ENCODE data around the gene NFIL3.
"Not testable (repeated sequence)": the region's sequence is repeated elsewhere in the genome, so short reads cannot be mapped to it uniquely, and the experiment has no call there.

Gene NFIL3

DNA sequence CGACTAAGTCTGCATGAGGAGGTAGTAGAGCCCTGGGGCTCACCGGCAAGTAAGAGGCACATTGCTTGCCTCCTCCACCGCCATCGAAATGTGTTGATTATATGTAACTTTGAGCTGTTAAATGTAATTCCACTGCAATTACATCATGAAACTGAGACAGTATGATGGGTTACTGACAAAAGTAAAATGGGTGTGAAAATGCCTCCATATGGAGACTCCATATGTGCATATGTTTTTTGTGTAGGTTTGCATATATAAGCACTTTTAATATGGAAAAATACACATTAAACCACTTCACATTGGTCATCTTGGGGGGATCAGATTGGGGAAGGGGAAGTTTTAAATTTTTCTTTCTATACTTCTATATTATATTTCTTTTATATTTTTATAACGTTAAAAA, 29.8 kb downstream of the NFIL3 start:
- DNase-seq = no peak

- no peak for DNase-seq
Measured at GRCh38 chr9:91392435-91392834, 31.2 kb downstream of the NFIL3 start.

DNA sequence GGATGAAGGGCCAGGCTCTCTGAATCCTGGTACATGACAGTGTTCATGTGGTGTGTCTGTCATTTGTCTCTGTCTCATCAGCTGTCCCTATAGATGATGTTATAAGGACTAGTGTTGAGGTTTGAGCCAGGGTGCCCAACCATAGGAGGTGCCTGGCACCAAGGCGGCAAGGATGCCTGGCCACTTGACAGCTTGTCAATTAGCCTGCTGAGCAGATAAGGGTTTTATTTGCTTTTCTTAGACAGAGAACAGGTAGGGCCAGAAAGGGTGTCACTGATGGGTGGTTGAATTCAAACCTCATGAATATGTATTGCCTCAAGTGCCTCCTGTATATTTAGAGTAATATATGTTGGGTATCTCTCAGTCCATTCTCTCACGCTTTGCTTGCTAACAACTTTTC, 31.8 kb downstream of the NFIL3 start:
- no peak for DNase-seq

DNA sequence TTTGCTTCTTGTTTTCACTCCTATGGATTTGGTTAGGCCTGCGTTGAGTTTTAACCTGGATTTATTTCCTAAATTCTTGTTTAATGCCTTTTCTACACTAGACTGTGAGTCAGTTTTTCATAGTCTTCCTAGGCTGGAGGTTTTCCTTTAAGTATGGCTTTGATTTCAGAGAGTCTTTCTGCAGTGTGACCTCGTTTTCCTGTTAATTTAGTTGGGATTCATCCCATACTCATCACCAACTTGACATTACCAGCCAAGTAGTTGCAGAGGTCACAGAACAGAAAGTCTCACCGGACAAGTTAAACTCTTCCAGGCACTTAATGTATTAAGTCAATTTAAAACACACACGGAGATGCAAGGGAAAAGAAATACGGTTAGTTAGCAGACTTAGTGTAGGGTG, 32.2 kb downstream of the NFIL3 start:
- DNase-seq = no peak

DNA sequence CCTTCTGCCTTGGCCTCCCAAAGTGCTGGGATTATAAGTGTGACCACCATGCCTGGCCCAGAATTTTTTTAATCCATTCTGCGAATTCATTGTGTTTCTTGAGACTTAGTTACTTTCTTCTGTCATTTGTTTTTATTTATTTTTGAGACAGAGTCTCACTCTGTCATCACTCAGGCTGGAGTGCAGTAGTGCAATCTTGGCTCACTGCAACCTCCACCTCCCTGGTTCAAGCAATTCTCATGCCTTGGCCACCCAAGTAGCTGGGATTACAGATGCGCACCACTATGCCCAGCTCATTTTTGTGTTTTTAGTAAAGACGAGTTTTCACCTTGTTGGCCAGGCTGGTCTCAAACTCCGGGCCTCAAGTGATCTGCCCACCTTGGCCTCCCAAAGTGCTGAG, 33.9 kb downstream of the NFIL3 start:
- not testable (repeated sequence) for DNase-seq

GRCh38 chr9:91386765-91387164, 36.9 kb downstream of the NFIL3 start:
- DNase-seq = no peak

GRCh38 chr9:91384954-91385353, 38.7 kb downstream of the NFIL3 start:
- no peak for DNase-seq

GRCh38 chr9:91383577-91383976, 40.1 kb downstream of the NFIL3 start:
- DNase-seq = no peak

GRCh38 chr9:91382298-91382697, 41.3 kb downstream of the NFIL3 start:
- no peak for DNase-seq

DNA sequence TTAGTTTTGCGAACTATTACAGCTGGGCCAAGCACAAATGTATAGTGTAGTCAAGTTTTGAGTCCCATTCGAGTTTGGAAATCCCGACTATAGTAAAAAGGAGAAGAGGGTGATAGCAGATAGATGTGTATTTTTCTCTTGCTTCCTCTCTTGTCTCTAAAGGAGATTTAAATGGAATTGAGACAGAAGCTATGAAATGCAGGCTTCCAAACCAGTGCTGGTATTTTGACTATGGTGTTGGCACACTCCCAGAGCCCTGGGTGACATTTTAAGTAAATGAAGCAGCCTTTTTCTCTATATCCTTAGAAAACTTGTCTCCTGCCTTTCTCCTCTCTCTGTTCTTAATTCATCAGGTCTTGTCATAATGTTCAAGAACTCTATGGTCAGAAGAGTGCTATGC, 44.2 kb downstream of the NFIL3 start:
- DNase-seq = no peak

DNA sequence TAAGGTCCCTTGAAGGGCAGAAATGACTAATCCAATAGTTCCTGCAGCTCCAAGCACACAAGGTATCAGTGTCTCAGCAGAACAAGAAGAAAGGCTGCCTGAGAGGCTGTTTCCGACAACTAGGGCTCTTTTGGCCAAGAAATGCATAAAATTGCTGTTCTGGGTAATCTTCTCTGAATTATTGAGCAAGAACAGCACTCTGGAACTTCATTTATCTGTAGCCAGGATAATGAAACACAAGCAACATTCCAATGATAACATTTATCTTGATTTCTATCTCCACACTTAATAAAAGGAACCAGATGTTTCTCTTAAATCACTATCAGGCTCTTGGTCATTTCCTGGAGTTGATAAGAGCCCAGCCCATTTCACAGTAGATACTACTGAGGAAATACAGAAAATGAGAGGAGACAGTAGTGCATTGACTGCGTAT, 44.9 kb downstream of the NFIL3 start:
- no peak for DNase-seq

DNA sequence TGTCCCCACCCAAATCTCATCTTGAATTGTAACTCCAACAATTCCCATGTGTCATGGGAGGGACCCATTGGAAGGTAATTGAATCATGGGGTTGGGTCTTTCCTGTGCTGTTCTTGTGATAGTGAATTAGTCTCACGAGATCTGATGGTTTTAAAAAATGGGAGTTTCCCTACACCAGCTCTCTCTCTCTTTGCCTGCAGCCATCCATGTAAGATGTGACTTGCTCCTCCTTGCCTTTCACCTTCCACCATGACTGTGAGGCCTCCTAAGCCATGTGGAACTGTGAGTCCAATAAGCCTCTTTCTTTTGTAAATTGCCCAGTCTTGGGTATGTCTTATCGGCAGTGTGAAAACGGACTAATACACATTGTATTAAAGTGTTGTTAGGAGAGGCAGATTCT, 45.6 kb downstream of the NFIL3 start:
- DNase-seq = not testable (repeated sequence)

DNA sequence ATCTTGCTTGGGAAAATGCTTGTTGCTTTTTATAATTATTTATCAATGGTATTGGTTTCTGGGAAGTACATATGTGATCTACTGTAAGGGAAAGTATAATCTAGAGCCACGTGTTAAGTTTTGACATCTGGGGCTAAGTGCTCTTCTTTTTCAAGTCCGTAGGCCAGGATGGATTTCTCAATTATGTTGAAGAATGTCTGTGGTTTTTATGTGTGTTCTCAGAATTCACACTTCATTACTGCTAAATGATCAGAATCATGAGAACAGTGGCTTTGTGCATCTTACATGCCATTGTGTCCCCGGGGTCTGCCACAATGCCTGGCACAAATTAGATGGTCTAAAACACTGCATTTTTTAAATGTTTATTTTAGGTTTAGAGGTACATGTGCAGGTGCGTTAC, 47.4 kb downstream of the NFIL3 start:
- DNase-seq = no peak

DNA sequence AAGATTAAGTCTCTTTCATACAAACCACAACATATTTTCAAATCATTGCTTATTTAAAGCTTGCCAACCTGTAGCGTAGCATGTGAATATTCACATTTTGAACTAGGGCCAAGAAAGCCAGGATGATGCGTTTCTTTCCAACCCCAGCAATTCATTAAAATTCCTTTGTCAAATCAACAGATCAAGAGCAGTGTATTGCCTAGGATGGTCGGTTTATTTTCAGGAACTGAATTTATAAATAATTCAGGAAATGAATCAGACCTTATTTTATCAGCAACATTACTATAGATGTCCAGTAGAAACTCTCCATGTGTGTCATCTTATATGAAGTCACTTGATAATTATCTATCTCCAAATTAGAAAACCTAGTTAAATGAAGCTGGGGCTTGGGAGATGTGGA, 48.7 kb downstream of the NFIL3 start:
- DNase-seq = no peak

GRCh38 chr9:91371894-91372293, 51.7 kb downstream of the NFIL3 start:
- DNase-seq = no peak

GRCh38 chr9:91370006-91370405, 53.6 kb downstream of the NFIL3 start:
- not testable (repeated sequence) for DNase-seq

GRCh38 chr9:91364702-91365101, 58.9 kb downstream of the NFIL3 start:
- no peak for DNase-seq

DNA sequence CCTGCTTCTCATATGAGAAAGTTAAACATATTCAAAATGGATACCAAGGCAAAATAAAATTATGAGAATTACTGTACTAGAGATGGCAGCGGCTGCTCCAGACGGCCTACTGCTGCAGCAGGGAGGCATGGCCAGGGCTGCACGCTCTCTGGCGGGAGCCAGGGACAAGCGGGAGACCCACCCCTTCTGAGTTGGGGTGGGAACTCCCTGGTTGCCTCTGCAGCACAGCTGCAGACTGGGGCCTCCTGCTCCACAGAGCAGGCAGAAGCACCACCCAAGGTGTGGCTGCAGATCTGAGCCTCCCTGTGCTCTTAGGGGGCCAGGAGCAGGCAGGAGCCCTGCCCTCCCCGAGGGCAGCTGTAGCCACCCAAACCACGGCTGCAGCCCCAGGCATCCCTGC, 59.6 kb downstream of the NFIL3 start:
- DNase-seq = no peak

DNA sequence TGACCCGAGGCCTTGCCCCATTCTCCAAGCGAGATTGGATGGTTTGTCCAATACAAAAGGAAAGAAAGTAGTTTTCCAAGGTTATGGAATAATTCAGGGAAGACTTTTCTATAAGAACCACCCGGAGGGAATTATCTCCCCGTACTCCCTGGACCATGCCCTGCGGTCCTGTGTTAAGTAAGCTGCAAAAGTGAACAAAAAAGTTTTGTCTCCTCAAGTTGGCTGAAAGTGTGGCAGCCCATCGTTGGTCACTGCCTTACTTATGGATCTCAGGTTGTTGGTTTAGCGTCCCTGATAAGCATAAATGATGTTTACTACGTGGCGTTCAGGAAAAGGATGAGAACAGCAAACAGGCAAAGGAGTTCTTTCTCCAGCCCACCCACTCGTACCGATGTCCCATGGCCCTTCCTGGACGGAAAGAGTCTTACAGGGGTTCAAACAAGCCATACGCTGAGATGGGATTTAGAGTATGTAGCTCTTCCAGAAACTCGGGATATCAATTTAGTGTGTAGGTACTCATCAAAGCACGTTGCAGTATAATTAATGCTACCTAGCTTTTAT, 61.5 kb downstream of the NFIL3 start:
- DNase-seq = no peak

GRCh38 chr9:91361291-91362050, 62.2 kb downstream of the NFIL3 start, which contains the start of gene AUH:
AUH (minus strand) TSS chr9:91361918; CDS start chr9:91361889, 29 bp downstream.
- DNase-seq = peak; percentile 72 to 85 (median 81)

GRCh38 chr9:91360551-91361290, 62.9 kb downstream of the NFIL3 start:
- DNase-seq = no peak

DNA sequence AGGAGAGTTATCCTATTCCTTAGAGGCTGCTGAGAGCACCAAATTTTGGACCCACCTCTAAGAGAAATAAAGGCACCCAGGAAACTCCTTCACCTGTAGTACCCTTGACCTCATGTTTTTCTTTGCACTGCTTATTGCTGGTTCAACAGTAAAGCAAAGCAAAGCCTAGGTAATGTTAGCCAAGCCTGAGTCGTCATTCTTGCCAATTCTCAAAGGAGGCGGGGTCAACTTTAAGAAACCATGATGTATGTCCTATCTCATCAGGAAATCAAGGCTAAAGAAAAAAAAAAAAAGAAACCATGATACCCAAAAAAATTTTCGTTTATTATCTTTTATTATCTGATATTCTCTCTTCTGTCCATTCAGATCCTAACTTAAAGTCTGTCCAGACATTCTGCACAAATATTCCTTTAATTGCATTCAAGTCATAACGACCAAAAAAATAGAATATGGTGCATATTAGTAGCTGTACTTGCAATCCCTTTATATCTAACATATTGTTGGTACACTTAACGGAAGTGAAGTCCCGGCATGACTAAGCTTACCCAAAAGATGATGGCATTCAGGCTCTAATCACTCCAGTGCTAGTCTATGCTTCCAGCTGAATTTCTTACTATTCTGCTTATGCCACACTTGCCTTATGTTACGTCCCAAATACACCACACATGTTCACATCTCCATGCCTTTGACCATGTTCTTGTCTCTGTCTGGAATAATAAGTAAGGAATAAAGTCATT, 63.7 kb downstream of the NFIL3 start:
- DNase-seq = no peak

DNA sequence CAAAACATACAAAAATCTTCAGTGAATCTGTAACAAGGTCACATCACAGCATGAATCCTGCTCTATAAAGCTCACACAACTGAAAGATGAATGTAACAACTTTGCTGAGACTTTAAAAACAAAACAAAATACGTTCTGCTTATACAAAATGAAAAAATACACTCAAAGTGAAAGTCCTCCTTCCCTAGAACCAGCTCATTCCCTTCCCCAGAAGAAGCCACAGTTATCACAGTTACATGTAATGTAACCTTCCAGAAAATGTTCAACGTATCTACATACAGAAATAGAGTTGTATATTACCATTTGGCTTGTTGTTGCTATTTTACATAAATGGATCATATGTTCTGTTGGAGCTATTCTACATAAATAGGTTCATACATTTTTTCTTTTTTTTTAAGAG, 64.5 kb downstream of the NFIL3 start:
- DNase-seq = no peak
